ENCODE results near the gene TMEM19.

TMEM19 gene

GRCh38 chr12:71721783-71722505 is 36.1 kb downstream of the TMEM19 start:
- Histone ChIP-seq H3K27ac (ENCODE audit: low read depth, low read length) (no peak overlapping the region), H3F3A (ENCODE audit: control insufficient read depth, insufficient read depth) (no peaks in the 10 kb centered on the region), H3K79me2 (ENCODE audit: control insufficient read depth, low read length) (no peaks in the 10 kb centered on the region), H3K4me1 (ENCODE audit: control insufficient read depth, low read length) (no peaks in the 10 kb centered on the region), H3K9me3 (ENCODE audit: control insufficient read depth, insufficient read depth, low read length) (no peaks in the 10 kb centered on the region), H4K20me1 (ENCODE audit: control insufficient read depth, insufficient read depth, low read depth, low read length) (no peaks in the 10 kb centered on the region), H3K4me3 (ENCODE audit: low read length) (no peak overlapping the region), H3K4me2 (ENCODE audit: low read length) (no peak overlapping the region), H3K9me2 (replicated peaks; ENCODE audit: control insufficient read depth, low read length) (no peaks in the 10 kb centered on the region), H3K27me3 (ENCODE audit: control insufficient read depth, low read length) (no peaks in the 10 kb centered on the region), H3K36me3 (ENCODE audit: control insufficient read depth, low read length) (no peaks in the 10 kb centered on the region)
- TF ChIP-seq CTCF (IDR thresholded peaks at IDR 0.05; ENCODE audit: low read depth, low read length, poor library complexity, severe bottlenecking) (no peak), EZH2phosphoT487 (IDR thresholded peaks at IDR 0.05; ENCODE audit: borderline replicate concordance, low read length) (no peak)

- H3K4me2 ChIP-seq (ENCODE audit: low read length), result no peak overlapping the region
- H3K36me3 ChIP-seq (ENCODE audit: control insufficient read depth, low read length), result no peaks in the 10 kb centered on the region
- H3F3A ChIP-seq (ENCODE audit: control insufficient read depth, insufficient read depth), result no peaks in the 10 kb centered on the region
- H3K4me1 ChIP-seq (ENCODE audit: control insufficient read depth, low read length), result no peaks in the 10 kb centered on the region
- TF ChIP-seq CTCF (IDR thresholded peaks at IDR 0.05; ENCODE audit: low read depth, low read length, poor library complexity, severe bottlenecking) (no peak), EZH2phosphoT487 (IDR thresholded peaks at IDR 0.05; ENCODE audit: borderline replicate concordance, low read length) (no peak)
- no peaks in the 10 kb centered on the region for H3K27me3 ChIP-seq (ENCODE audit: control insufficient read depth, low read length)
- no peaks in the 10 kb centered on the region for H3K79me2 ChIP-seq (ENCODE audit: control insufficient read depth, low read length)
- no peak overlapping the region for H3K27ac ChIP-seq (ENCODE audit: low read depth, low read length)
- no peaks in the 10 kb centered on the region for H4K20me1 ChIP-seq (ENCODE audit: control insufficient read depth, insufficient read depth, low read depth, low read length)
- H3K4me3 ChIP-seq (ENCODE audit: low read length), result no peak overlapping the region
- no peaks in the 10 kb centered on the region for H3K9me3 ChIP-seq (ENCODE audit: control insufficient read depth, insufficient read depth, low read length)
- H3K9me2 ChIP-seq (replicated peaks; ENCODE audit: control insufficient read depth, low read length), result no peaks in the 10 kb centered on the region
Measured at GRCh38 chr12:71725011-71725410, 39.1 kb downstream of the TMEM19 start.

GRCh38 chr12:71726548-71726947 is 40.7 kb downstream of the TMEM19 start:
- Histone ChIP-seq H3F3A (ENCODE audit: control insufficient read depth, insufficient read depth) (no peaks in the 10 kb centered on the region), H3K36me3 (ENCODE audit: control insufficient read depth, low read length) (no peaks in the 10 kb centered on the region), H4K20me1 (ENCODE audit: control insufficient read depth, insufficient read depth, low read depth, low read length) (no peaks in the 10 kb centered on the region), H3K4me2 (ENCODE audit: low read length) (no peak overlapping the region), H3K9me3 (ENCODE audit: control insufficient read depth, insufficient read depth, low read length) (no peaks in the 10 kb centered on the region), H3K27ac (ENCODE audit: low read depth, low read length) (no peak overlapping the region), H3K9me2 (replicated peaks; ENCODE audit: control insufficient read depth, low read length) (no peaks in the 10 kb centered on the region), H3K4me3 (ENCODE audit: low read length) (no peak overlapping the region), H3K4me1 (ENCODE audit: control insufficient read depth, low read length) (no peaks in the 10 kb centered on the region), H3K27me3 (ENCODE audit: control insufficient read depth, low read length) (no peaks in the 10 kb centered on the region), H3K79me2 (ENCODE audit: control insufficient read depth, low read length) (no peaks in the 10 kb centered on the region)
- TF ChIP-seq EZH2phosphoT487 (IDR thresholded peaks at IDR 0.05; ENCODE audit: borderline replicate concordance, low read length), result no peak
- TF ChIP-seq CTCF (IDR thresholded peaks at IDR 0.05; ENCODE audit: low read depth, low read length, poor library complexity, severe bottlenecking), result no peak
